Left renal cortex interstitium (tissue), 4 donors: Measurements from ENCODE around the gene DNAJC6. TPM values are rescaled to one million over a fixed set of nuclear protein-coding genes. Genes with fewer than 3 reads are reported as not detected.

ENCODE experiments used
- DNase-seq, 4 donors: peaks; one replicate each; pipeline ENCODE4 v3.0.0-alpha.2; 2013; ENCODE audit warnings: low read depth in 4 of 4, low spot score in 2 of 4, missing footprints in 1 of 4
- polyA plus RNA-seq, 4 donors: library from polyadenylated mRNA; unstranded; fragments of 120-200 nt; gene quantifications; one replicate each; pipeline ENCODE4 v1.2.1, GENCODE V29; 2013; ENCODE audit not compliant: insufficient read length in 4 of 4

Gene DNAJC6
- polyA plus RNA-seq, 4 donors, result 4.8 to 6.8 (median 6.2) TPM

- DNase-seq, result no peak
These were observed 150.0 kb downstream of the DNAJC6 start for GRCh38 chr1:65459397-65459768.

Other genes with a start within 250 kb of the DNAJC6 start
- gene AK4, start 161.3 kb upstream of the DNAJC6 start, polyA plus RNA-seq, result 10 to 100 TPM; 33.9 to 71.4 (median 56.0) TPM
- 10 to 100 TPM in 1 of 4 donors, 1 to 10 TPM in 3; 8.5 to 12.3 (median 9.8) TPM for gene LEPR, start 111.1 kb downstream of the DNAJC6 start, polyA plus RNA-seq
- 100 to 1,000 TPM; 155 to 167 (median 164) TPM for gene LEPROT, start 111.1 kb downstream of the DNAJC6 start, polyA plus RNA-seq